ENCODE measurements around the gene ATP2A1.
"Not testable (repeated sequence)": the region's sequence is repeated elsewhere in the genome, so short reads cannot be mapped to it uniquely, and the experiment has no call there.

Gene ATP2A1

GRCh38 chr16:28935924-28936783, 57.9 kb downstream of the ATP2A1 start:
- DNase-seq (ENCODE audit: low read depth in 2 of 2), result peak; percentile 50 to 66

DNA sequence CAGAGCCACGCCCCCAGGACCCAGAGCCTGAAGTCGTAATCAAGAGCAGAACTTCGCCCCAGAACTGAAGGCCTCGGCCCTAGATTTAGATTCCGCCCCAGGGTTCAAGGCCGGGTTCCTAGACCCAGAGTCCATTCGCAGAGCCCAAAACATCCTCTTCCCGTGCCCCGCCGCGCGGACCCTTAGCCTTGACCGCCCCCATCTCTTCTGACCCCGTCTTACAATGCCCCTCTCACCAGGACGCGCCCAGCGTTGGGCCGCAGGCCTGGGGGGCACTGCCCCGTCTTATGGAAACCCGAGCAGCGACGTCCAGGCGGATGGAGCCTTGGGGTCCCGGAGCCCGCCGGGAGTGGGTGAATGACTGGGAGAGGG, 58.5 kb downstream of the ATP2A1 start:
- DNase-seq (ENCODE audit: low read depth in 2 of 2), result no peak

- no peak for DNase-seq (ENCODE audit: low read depth in 2 of 2)
Observed at GRCh38 chr16:28937222-28937876, 59.1 kb downstream of the ATP2A1 start.

DNA sequence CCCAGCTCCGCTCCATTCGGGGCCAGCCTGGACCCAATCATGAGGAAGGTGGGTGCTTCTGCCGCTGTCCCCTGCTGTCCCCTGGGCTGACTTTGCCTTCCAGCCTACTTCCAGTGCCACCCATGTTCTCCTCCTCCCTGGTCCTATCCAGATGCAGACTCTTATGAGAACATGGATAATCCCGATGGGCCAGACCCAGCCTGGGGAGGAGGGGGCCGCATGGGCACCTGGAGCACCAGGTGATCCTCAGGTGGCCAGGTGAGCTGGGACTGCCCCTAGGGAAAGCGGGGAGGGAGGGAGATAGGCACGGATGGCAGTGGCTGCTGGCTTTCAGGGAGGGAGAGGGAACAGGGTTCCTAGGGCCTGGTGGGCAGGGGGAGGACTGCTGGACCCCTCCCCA, 60.4 kb downstream of the ATP2A1 start:
- no peak for DNase-seq (ENCODE audit: low read depth in 2 of 2)

- not testable (repeated sequence) for DNase-seq (ENCODE audit: low read depth in 2 of 2)
Observed at GRCh38 chr16:28939825-28940224, 61.5 kb downstream of the ATP2A1 start.

DNA sequence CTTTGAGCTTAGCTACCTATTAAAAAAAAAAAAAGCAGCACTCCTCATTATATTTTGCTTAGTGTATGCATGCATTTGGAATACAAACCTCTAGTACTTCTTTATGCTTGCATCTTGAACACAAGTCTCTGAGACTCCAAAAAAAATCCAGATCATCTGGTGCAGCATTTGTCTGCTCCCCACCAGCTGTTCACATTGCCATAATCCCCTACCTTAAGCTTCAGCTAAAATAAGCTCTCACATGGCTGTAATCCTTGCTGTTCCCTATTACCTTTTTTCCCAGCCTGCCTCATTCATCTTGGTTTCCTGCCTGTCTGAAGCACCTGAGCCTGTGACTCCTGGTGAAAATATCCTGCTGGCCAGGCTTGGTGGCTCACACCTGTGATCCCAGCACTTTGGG, 65.0 kb downstream of the ATP2A1 start:
- DNase-seq (ENCODE audit: low read depth in 2 of 2), result no peak

DNA sequence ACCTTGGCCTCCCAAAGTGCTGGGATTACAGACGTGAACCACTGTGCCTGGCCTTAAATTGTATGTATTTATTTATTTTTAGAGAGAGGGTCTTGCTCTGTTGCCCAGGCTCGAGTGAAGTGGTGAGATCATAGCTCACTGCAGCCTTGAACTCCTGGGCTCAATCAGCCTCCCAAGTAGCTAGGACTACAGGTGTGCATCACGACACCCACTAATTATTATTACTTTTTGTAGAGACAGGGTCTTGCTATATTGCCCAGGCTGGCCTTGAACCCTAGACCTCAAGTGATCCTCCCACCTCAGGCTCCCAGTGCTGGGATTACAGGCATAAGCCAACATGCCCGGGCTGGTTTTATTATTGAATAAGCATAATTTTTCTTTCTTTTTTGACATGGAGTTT, 68.4 kb downstream of the ATP2A1 start:
- DNase-seq (ENCODE audit: low read depth in 2 of 2), result no peak

DNA sequence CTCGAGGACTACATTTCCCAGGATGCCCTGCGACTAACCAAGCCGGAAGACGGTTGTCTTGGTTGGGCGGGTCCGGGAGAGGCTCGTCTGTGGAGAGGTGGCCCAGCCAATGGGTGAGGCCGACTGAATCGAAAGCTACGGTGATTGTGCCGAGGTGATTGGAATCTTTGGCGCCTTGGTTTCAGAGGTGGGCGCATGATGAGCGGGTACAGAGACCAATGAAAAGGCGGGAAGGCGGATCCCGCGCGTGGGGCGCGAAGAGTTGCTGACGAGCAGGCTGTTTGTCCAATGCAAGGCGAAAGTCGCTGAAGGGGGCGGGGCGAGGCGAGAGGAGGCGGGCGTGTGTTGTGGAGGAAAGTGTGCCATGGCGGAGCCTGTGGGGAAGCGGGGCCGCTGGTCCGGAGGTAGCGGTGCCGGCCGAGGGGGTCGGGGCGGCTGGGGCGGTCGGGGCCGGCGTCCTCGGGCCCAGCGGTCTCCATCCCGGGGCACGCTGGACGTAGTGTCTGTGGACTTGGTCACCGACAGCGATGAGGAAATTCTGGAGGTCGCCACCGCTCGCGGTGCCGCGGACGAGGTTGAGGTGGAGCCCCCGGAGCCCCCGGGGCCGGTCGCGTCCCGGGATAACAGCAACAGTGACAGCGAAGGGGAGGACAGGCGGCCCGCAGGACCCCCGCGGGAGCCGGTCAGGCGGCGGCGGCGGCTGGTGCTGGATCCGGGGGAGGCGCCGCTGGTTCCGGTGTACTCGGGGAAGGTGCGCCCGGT, 72.5 kb downstream of the ATP2A1 start, which contains the start of gene NFATC2IP:
Gene NFATC2IP (plus strand): TSS at position 290 of the 762 bp plus-strand sequence. CDS start 75 bp downstream, at position 365.
- peak; percentile 98 to 100 for DNase-seq (ENCODE audit: low read depth in 2 of 2)

GRCh38 chr16:28951410-28951943, 73.2 kb downstream of the ATP2A1 start:
- no peak for DNase-seq (ENCODE audit: low read depth in 2 of 2)
